Measurements from ENCODE around the gene TVP23C.
"Not testable (repeated sequence)": the region's sequence is repeated elsewhere in the genome, so short reads cannot be mapped to it uniquely, and the experiment has no call there.

- TF ChIP-seq CTCF (IDR thresholded peaks at IDR 0.05); ZFX (IDR thresholded peaks at IDR 0.05; ENCODE audit: borderline replicate concordance): not testable (repeated sequence)
Observed at GRCh38 chr17:15558403-15559105, 4.7 kb downstream of the TVP23C start.

All from 22Rv1 (cell line).